Measurements from ENCODE around the gene TBC1D9B. TPM values are rescaled to one million over a fixed set of nuclear protein-coding genes. Genes with fewer than 3 reads are reported as not detected.

The TBC1D9B gene
- total RNA-seq, 1 donor from 2014 or later = 31.1 TPM

- no peak for TF ChIP-seq CTCF (IDR thresholded peaks at IDR 0.05; ENCODE audit: borderline replicate concordance)
- Histone ChIP-seq H3K27me3 (ENCODE audit: low read depth) (no peaks in the 10 kb centered on the region), H3K9me3 (replicated peaks) (peaks cover 21% of the 10 kb centered on the region), H3K36me3 (peaks cover 82% of the 10 kb centered on the region), H3K4me1 (no peaks in the 10 kb centered on the region), H3K4me3 (no peak overlapping the region), H3K27ac (replicated peaks) (no peak overlapping the region)
- intact Hi-C loops (cut with micrococcal nuclease) = no loop called here
- DNase-seq = no peak
Measured at GRCh38 chr5:179879003-179879689, 28.6 kb downstream of the TBC1D9B start.

DNA sequence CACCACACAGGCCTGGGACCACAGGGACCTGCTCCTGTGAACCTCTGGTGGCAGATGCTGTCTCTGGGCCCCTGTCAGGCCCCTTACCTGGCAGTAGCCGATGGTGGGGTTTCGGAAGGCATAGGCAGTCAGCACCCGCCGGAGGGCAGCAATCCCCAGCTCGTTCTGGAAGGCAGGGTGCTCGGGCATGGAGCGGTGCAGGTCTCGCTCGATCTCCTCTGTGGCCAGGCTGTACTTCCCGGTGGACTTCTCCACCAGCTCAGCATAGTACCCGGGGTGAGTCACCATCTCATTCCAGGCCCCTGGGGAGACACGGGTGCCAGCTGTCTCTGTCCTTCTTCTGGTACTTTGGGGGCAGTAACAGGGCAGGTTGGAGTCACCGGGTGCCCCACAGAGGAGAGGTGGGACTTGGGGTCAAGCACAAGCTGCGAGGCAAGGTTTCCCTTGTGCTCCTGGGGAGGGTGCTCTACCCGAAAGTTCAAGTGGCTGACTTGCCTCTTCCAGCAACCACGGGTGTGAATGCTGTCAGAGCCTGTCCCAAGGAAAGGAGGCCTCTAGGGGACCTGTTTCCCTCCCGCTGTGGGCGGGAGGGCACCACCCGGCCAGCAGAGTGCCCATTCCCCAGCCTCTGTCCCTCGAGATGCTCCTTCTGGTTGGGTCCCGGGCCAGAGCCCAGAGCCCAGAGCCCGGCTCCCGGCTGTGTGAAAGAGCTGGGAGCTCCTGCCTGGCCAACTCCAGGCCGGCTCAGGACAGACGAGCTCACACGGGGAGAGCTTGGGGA, 29.3 kb downstream of the TBC1D9B start:
- H3K4me1 ChIP-seq = peaks cover 5% of the 10 kb centered on the region
- H3K27ac ChIP-seq (replicated peaks) = no peak overlapping the region
- intact Hi-C loops (cut with micrococcal nuclease) = no loop called here
- peaks cover 82% of the 10 kb centered on the region for H3K36me3 ChIP-seq
- H3K27me3 ChIP-seq (ENCODE audit: low read depth) = no peaks in the 10 kb centered on the region
- no peak overlapping the region for H3K4me3 ChIP-seq
- no peak for TF ChIP-seq CTCF (IDR thresholded peaks at IDR 0.05; ENCODE audit: borderline replicate concordance)
- DNase-seq = no peak
- H3K9me3 ChIP-seq (replicated peaks) = peaks cover 15% of the 10 kb centered on the region

DNA sequence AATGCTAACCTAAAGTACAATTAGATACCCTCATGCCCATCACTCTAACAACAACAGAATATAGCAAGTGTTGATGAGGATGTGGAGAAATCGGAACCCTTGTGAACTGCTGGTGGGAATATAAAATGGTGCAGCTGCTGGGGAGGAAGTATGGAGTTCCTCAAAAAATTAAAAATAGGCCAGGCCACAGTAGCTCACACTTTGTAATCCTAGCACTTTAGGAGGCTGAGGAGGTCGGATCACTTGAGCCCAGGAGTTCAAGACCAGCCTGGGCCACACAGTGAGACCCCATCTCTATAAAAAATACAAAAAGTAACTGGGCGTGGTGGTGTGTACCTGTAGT, 31.1 kb downstream of the TBC1D9B start:
- DNase-seq = no peak
- TF ChIP-seq CTCF (IDR thresholded peaks at IDR 0.05; ENCODE audit: borderline replicate concordance) = no peak
- Histone ChIP-seq H3K36me3 (peaks cover 80% of the 10 kb centered on the region), H3K4me3 (no peak overlapping the region), H3K27me3 (ENCODE audit: low read depth) (no peaks in the 10 kb centered on the region), H3K4me1 (peaks cover 19% of the 10 kb centered on the region), H3K27ac (replicated peaks) (no peak overlapping the region), H3K9me3 (replicated peaks) (no peaks in the 10 kb centered on the region)
- intact Hi-C loops (cut with micrococcal nuclease) = no loop called here

GRCh38 chr5:179875741-179876609, 31.7 kb downstream of the TBC1D9B start:
- DNase-seq = no peak
- no peaks in the 10 kb centered on the region for H3K27me3 ChIP-seq (ENCODE audit: low read depth)
- H3K9me3 ChIP-seq (replicated peaks) = no peaks in the 10 kb centered on the region
- peaks cover 20% of the 10 kb centered on the region for H3K4me1 ChIP-seq
- H3K36me3 ChIP-seq = peaks cover 80% of the 10 kb centered on the region
- intact Hi-C loops (cut with micrococcal nuclease) = no loop called here
- TF ChIP-seq CTCF (IDR thresholded peaks at IDR 0.05; ENCODE audit: borderline replicate concordance) = no peak
- no peak overlapping the region for H3K4me3 ChIP-seq
- H3K27ac ChIP-seq (replicated peaks) = no peak overlapping the region

- DNase-seq = no peak
- TF ChIP-seq CTCF (IDR thresholded peaks at IDR 0.05; ENCODE audit: borderline replicate concordance) = no peak
- peaks cover 77% of the 10 kb centered on the region for H3K36me3 ChIP-seq
- peaks cover 33% of the 10 kb centered on the region for H3K4me1 ChIP-seq
- no peaks in the 10 kb centered on the region for H3K27me3 ChIP-seq (ENCODE audit: low read depth)
- H3K4me3 ChIP-seq = no peak overlapping the region
- no peak overlapping the region for H3K27ac ChIP-seq (replicated peaks)
- intact Hi-C loops (cut with micrococcal nuclease) = no loop called here
- H3K9me3 ChIP-seq (replicated peaks) = no peaks in the 10 kb centered on the region
Measured at GRCh38 chr5:179874536-179875292, 33.0 kb downstream of the TBC1D9B start.
